HG03439 (cell line): ENCODE data around the gene KHSRP.

Experiments
- ATAC-seq: cut with Tn5 transposase; IDR thresholded peaks from one replicate; pipeline ENCODE4 v1.9.1; 2021; ENCODE audit warnings: mild to moderate bottlenecking, moderate library complexity; ENCODE audit not compliant: unreplicated experiment

KHSRP gene

GRCh38 chr19:6424195-6424938 is at the start of gene KHSRP:
TSS of gene KHSRP (minus strand) at chr19:6424811. CDS start at chr19:6424701, 110 bp downstream.
- no peak for ATAC-seq

DNA sequence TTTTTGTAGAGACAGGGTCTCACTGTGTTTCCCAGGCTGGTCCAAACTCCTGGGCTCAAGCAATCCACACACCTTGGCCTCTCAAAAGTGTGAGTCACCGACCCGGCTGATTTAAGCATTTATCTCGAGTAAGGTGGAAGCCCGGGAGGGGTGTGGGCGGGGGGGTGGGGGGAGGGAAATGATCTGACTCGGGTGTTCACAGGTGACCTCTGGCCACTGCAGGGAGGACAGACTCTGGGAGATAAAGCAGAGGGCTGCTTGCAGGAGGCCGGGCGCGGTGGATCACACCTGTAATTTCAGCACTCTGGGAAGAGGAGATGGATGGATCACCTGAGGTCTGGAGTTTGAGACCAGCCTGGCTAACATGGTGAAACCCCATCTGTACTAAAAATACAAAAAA is 49.0 kb upstream of the KHSRP start:
- ATAC-seq: no peak

DNA sequence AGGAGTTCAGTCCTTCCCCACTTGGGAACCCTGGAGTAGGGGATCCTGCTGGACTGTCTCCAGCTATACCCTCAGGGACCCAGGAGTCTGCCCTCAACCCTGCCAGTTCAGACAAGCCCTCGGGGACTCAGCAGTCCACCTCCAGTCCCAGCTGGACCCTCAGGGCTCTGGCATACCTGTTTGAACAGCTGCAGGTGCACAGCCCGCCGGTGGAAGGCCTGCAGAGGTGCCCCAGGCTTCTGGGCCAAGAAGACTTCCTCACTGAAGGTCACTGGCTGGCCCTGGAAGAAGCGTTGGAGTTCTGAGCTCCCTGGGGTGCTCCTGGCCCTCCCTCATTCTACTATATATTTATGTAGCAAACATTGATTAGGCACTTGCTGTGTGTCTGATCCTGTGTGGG is 48.1 kb upstream of the KHSRP start:
- ATAC-seq: no peak

DNA sequence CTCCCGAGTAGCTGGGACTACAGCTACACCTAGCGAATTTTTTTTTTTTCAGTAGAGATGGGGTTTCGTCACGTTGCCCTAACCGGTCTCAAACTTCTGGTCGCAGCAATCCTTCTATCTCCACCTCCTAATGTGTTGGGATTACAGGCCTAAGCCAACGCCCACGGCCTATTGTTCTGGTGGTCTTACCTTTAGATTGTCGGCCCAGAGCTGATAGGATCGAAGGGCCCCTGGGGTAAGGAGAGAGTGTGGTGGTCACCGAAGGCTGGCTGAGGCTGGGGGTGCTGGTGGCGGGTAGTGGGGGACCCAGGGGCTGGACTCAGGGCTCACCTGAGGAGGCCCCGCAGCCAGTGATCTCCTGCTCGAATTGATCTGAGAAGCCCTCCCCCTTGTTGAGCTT is 46.5 kb upstream of the KHSRP start:
- ATAC-seq: no peak

- no peak for ATAC-seq
Observed at GRCh38 chr19:6470173-6470572, 45.6 kb upstream of the KHSRP start.

DNA sequence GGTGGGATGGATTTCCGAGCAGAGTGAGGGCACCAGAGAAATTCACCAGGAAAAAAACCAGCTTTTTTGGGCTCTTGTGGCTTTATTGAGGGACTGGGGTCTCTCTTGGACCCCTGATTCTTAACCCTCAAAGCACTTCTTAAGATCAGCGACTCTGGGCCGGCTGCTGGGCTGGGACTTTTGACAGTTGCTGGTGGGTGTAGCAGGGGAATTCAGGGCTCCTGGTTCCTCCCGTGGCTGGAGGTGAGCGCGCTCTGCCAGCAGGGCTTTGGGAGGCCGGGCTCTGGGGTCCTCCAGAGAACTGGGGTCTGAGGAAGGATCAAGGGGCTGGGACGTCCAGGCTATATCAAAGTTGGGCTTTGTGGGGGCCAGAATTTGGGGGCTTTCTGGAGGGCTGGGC is 42.8 kb upstream of the KHSRP start:
- ATAC-seq: no peak

DNA sequence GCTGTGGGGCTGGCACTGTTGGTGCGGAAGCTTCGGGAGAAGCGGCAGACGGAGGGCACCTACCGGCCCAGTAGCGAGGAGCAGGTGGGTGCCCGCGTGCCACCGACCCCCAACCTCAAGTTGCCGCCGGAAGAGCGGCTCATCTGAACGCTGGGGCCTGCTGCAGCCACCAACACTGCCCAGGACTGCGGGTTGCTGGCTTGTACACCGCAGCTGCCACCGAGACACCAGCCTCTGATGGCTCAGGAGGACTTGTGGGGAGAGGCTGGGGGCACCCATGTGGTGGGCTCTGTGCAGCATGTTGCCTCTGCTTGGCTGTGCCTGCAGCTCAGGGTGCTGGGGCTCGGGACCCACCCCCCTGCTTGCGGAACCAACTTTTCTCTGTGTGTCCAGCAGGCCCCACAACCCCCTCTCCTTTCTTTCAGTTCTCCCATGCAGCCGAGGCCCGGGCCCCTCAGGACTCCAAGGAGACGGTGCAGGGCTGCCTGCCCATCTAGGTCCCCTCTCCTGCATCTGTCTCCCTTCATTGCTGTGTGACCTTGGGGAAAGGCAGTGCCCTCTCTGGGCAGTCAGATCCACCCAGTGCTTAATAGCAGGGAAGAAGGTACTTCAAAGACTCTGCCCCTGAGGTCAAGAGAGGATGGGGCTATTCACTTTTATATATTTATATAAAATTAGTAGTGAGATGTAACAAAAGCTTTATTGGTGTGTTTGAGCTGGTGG is 42.1 kb upstream of the KHSRP start:
- ATAC-seq: no peak

DNA sequence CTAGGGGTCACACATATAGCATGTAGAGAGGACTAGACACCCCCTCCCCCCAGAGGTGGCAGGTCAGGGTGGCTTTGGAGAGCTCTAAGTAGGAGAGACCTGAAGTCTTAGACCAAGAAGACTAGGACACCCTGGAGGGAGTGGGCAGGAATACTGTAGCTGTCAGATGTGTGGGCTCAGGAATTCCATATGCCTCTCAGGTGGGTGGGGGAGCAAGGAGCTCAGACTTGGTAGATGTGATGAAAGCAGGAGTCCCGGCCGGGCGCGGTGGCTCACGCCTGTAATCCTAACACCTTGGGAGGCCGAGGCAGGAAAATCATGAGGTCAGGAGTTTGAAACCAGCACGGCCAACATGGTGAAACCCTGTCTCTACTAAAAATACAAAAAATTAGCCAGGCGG is 41.1 kb upstream of the KHSRP start:
- no peak for ATAC-seq

DNA sequence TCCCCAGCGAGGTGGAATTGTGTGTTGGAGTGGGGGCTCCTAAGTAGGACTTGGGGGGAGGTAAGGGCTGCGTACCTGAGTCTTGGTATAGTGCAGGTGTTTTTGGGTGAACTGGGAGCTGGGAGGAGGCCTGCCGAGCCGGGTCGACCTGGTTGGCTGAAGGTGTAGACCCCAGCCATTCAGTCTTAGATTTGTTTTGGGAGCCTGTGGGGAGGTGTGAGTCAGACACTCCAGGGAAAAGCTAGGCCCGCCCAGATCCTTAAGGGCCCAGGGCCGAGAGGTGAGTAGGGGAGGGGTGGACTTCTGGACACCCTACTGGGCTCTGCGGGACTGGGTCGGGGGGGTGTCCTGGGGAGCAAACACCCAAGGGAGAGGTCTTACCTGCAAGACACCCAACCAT is 40.4 kb upstream of the KHSRP start:
- ATAC-seq: no peak

DNA sequence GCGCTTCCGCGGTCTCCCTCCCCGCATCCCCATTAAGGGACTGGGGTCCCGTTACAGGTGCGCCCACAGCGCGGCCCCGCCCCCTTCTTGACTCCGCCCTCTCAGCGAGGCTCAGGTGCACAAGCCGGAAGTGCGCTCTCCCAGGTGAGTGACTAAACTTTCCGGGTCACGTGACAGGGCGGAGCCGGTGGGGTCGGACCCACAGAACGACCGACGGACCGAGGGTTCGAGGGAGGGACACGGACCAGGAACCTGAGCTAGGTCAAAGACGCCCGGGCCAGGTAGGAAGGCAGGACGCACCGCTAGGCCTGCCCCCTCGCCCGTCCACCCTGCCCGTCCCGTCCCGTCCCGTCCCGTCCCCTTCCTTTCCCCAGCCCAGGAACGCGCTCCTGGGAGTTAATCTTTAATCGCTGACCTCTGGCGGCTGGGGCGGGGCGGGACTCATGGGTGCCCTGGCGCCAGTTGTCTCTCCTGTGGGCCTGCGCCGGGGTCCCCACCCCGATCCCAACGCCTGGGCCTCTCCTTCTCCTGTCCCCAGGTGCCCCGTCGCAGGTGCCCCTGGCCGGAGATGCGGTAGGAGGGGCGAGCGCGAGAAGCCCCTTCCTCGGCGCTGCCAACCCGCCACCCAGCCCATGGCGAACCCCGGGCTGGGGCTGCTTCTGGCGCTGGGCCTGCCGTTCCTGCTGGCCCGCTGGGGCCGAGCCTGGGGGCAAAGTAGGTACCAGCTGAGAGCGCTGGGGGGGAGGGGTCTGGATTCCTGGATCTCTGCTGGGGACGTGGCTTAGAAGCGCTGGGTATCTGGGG is 39.7 kb upstream of the KHSRP start, which contains the start of gene CRB3:
TSS of gene CRB3 (plus strand) at position 202 of the 804 bp plus-strand sequence. CDS start at position 633, 431 bp downstream.
- no peak for ATAC-seq

DNA sequence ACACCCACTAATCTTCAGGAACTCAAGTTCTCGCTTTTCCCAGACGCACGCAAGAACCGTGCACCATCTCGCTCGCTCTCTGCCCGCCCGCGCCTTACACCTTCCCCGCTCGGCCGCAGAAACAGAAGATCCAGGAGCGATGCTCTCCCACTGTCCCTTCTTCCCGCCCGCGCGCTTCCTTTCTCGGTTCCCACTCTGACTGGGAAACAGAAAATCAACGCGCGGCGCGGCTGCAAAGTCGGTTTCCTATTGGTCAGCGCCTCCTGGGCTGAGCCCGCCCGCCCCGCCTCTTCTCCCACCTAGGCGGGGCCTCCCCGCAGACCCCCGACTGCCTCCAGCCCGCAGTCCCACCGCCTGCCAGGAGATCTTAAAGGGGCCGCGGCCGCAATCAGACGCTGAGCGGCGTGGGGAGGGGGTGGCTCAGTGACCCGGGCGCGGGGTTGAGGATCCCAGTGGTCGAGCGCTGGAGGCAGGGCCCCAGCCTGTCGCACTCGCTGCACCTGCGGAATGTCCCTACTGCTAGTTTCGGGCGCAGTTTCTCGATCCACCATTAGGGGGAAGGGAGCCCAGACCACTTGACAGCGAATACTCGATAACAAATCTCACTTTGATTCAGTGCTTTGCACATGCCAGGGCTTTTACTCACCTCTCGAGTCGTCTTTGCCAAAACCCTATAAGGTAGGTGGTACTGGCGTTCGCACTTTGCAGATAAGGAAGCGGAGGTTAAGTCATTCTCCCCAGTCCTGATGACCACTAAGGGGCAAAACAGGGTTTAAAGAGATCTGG is 35.7 kb upstream of the KHSRP start:
- ATAC-seq: peak; percentile 67

DNA sequence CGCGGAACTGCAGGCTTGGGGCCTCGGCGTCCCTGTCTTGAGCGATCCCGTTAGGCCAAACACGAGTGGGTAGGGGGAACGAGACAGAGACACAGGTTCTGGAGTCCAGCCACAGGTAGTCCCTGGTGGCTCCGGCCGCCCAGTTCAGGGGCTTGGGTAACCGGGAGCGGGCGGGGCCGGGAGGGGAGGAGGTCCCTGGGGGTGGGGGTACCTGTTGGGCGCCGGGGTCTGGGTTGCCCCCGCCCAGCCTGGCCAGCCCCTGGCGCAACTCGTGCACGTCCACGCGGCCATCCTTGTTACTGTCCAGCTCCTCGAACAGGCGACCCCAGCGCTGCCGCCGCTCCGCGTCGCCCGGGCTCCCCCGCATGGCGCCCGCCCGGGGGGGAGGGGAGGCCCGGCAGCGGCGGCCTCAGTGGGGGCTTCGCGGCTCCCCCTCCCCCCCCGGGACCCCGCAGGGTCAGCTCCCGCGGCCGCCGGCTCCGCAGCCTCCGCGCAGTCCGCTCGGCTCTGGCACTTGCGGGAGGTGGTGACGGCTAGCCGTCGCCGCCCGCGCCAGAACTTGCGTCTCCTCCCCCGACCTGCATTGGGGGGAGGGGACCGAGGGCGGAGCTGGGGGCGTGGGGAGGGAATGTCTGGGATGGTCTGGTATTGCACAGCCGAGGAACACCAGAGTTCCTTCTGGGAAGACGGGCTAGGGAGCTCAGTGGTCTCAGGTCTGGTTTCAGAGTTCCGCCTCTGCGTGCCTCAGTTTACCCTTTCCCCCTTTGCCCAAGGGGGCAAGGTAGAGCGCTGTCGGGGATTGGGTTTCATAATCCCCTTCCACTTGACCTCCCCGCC is 34.9 kb upstream of the KHSRP start, which contains the start of gene SLC25A23:
TSS of gene SLC25A23 (minus strand) at position 531 of the 837 bp plus-strand sequence. CDS start at position 367, 164 bp downstream.
- peak; percentile 18 for ATAC-seq

GRCh38 chr19:6458695-6459261 is 34.2 kb upstream of the KHSRP start:
- ATAC-seq: no peak

DNA sequence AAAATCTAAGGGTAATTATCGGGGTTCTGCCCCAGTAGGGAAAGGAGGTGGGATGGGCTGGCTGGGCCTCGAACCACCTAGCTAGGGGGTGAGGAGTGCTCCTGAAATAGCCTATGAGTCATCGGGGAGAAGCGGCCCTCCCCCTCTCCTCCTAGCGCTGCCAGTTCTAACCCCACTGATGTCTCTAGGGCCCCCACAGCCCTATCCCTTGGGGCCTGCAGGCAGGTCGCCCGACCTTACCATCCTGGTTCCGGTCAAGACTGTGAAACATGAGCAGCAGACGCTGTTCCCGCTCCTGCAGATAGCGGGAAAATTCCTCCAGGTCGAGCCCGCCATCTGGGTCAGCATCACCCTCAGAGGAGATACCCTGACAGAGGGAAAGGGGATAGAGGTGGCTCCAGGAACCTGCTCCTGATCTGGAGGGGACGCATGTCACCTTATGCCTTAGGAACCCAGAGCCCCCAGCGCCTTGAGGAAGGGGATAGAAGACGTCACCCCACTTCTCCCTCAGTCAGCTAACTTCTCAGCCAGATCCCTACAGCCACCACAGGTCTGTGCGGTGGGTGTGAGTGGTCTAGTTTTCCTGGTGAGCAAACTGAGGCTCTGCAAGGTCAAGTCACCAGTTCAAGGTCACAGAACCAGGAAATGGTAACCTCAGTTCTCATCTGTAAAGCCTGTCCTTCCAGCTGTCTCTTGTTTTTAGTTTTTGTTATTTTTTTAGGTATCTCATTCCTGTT is 33.5 kb upstream of the KHSRP start:
- no peak for ATAC-seq

GRCh38 chr19:6455924-6456323 is 31.3 kb upstream of the KHSRP start:
- ATAC-seq: no peak

DNA sequence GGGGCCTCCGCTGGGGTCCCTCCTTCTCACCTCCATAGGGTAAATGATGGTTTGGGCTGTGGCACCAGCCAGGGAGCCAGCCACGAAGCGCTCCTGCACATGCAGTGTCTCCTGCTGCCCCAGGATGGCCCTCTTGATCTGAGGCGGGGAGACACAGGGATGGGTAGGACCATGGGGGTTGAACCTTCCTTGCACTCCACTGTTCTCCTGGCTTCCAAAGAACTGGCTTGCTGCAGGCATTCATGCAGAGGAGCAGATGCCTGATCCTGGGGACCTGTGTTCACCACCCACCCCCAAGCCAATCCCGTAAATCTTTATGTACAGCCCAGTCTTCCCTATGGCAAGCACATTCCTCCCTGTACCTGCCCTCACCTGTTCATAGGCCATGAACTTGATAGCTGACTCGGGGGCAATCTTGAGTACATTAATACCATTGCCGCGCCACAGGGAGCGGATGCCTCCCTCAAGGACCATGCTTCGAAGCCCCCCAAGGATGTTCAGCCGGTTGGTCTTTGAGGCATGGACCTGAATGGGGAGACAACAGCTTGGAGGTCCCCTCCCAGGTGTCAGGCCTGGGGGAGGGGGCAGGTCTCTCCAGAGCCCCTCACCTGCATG is 29.4 kb upstream of the KHSRP start:
- no peak for ATAC-seq

DNA sequence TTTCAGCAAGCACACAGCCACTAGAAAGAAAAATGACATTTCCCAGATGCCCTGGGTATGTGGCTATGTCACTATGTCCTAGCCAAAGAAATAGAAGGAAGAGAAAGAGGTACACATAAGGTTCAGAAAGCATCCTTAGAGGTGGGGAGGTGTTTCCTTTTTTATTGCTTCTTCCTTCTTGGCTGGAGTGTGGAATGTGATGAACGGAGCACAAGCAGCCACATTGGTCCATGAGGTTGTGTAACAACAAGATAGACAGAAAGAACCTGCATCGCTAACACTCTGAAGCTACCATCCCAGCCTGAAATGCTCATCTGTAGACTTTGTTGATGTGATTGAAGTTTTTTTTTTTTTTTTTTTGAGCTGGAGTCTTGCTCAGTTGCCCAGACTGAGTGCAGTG is 28.3 kb upstream of the KHSRP start:
- ATAC-seq: no peak

GRCh38 chr19:6452223-6452614 is 27.6 kb upstream of the KHSRP start:
- ATAC-seq: no peak
